HPDE6-E6E7 (cell line): ENCODE measurements around the gene HSP90AB1.

Experiments
- DNase-seq: peaks from one replicate; pipeline ENCODE4 v3.0.0; 2011; ENCODE audit warnings: missing footprints; ENCODE audit errors: extremely low spot score

The HSP90AB1 gene

DNA sequence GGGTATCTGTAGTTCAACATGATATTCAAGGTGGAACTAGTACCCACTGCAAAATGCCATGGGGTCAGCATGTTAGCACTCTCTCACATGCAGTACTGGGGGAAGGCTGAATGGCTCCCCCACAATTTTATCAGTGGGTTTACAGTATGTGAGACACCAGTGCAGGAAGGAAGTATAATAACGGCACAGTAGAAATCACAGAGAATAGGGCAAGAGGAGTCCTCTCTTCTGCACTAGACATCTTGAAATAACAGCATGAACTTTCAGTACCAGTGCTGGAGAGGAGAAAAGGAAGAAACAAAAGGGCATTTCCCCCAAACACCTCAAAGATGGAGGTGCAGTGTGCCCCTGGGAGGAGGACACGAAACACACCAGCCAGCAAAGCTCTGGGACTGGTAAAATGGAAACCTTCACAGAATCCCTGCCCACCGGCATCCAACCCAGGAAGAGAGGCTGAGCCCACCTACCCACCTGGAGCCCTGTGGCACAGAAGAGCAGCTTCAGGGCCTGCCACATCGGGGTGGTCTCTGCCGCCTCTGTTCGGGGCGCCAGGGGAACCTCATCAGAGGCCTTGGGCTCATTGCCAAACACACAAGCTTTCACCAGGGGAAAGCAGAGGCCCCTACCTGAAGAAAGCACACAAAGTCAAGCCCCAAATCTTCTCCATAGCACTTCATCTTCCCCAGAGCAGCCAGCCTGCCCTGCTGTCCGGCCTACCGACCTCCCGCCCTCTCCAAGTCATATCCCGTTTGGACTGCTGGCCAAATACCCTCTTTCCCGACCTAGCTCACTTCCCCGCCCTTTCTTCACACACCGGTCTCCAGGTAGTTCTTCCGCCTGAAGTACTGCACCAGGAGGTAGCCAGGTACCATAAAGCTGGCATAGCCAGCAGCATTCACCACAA lies 9.2 kb downstream of the HSP90AB1 start:
- no peak for DNase-seq

DNA sequence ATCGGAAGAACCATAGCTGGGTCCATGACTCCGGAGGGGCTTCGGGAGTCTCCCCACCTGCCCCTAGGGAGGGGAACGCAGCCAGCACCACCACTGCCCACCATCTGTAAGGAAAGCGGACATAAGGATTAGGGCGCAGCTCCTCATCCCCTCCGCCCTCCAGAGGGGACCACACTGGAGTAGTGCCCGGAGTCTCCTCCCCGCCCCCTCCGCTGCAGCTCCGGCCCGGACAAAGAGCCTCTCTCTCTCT lies 9.8 kb downstream of the HSP90AB1 start:
- DNase-seq = no peak

- DNase-seq = no peak
Measured at GRCh38 chr6:44257025-44257752, 10.3 kb downstream of the HSP90AB1 start, which contains the start of gene SLC35B2. Gene SLC35B2 (minus strand): TSS chr6:44257528. CDS start chr6:44257410, 118 bp downstream.

DNA sequence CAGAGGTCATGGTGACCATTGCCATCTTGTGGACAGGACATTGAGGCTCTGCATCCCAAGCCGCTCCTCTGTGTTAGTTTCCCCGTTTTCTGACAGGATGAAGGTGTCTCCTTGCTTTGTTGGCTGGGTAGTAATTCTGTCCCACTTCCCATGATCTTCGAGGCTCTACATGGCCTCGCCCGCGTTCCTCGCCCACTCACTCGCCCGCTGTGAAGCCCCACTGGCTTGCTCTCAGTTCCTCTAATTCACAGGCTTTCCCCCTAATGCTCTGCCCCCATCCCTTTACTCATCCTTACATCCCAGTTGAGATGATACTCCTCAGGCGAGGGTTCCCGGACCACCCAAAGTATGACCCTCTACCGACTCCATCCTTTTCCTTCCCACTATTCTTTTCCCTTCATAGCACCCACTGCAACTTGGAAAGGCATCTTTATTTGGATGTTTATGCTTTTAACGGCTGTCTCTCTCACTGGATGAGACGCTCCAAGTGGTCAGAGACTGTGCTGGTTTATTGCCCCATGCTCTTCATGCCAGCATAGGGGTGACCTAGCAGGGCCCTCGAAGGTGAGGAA lies 10.9 kb downstream of the HSP90AB1 start:
- no peak for DNase-seq

- DNase-seq = no peak
Measured at GRCh38 chr6:44258325-44258863, 11.5 kb downstream of the HSP90AB1 start.

DNA sequence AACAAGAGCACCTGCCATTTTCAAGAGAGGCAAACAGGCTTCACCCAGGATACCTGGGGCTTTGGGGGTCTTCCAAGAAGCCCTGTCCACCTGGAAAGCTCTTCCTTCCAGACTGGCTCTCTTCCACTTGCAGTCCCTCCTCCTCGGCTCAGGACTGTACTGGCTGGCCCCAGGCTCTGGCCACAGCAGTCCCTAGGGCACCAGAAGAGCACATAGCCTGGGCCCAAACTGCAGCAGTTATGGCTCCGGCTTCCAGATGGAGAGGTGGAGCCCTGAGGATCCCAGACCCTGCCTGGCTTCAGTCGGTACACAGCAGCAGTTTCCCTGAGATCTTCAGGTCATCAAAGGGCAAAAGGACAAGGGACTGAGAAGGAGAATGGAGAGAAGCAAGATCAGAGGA lies 12.0 kb downstream of the HSP90AB1 start:
- DNase-seq = no peak

DNA sequence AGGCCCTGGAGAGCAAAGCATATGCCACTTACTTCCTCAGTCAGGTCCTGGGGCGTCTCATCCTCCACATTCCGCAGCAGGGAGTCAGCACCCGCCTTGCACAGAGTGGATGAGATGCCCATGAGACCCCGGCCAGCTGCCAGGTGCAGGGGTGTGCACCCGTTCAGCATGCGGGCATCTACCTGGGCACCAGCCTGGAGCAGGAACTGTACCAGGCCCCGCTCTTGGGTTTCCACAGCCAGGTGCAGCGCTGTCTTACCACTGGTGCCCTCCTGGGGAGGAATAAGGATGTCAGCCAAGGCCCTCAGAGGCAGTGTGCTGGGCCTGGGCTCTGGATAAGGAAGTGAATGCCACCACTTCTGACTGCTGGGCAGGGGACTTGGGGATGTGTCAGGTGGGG lies 13.1 kb downstream of the HSP90AB1 start:
- no peak for DNase-seq

DNA sequence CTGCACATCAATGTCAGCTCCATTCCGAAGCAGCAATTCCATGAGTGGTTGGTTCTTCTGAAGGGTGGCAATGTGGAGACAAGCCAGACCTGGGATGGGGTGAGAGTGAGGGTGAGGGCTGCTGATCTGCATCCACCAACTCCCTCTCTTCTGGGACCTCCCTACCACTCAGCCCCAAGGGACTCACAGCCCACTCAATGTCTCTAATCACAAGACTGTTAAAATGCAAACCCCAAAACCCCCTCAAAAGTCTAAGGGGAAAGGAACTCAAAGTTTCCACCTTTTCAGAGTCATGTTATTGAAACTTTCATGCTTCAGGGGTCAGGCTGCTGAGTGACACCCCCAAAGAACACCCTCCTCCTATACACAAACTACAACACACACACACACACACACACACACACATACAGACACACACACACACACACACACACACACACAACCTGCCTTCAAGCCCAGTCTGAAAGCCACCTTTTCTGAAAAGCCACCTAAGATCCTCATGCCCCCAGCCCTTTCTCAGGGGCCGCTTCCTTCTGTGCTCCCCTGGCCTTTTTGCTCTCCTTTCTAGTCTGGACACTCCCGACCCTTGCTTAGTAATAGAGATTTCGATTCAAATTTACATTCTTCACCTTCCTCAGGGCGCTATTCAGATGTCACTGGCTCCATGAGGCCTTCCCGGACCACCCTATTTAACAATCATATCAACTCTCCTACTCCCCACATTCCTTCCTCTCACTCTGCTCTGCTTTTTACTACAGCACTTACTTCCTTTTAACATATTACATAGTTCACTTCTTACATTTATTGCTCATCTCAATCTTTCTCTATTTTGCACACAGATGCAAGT lies 13.8 kb downstream of the HSP90AB1 start:
- no peak for DNase-seq

DNA sequence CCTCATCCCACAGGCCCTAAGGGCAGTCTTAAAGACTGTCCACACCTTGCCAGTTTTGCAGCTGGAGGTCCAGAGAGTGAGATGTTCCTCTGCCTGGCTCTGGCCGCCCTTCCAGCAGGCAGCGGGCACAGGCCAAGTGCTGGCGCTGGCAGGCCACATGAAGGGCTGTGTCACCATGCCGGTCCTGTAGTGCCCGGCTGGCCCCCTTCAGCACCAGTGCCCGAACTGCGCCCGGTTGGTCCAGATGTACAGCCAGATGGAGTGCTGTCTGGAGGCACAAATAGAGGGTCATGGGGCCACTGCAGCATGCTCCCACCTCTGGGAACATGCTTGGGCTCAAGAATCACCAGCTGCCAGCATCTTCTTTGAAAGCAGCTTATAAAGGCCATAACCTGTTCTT lies 14.7 kb downstream of the HSP90AB1 start:
- no peak for DNase-seq

DNA sequence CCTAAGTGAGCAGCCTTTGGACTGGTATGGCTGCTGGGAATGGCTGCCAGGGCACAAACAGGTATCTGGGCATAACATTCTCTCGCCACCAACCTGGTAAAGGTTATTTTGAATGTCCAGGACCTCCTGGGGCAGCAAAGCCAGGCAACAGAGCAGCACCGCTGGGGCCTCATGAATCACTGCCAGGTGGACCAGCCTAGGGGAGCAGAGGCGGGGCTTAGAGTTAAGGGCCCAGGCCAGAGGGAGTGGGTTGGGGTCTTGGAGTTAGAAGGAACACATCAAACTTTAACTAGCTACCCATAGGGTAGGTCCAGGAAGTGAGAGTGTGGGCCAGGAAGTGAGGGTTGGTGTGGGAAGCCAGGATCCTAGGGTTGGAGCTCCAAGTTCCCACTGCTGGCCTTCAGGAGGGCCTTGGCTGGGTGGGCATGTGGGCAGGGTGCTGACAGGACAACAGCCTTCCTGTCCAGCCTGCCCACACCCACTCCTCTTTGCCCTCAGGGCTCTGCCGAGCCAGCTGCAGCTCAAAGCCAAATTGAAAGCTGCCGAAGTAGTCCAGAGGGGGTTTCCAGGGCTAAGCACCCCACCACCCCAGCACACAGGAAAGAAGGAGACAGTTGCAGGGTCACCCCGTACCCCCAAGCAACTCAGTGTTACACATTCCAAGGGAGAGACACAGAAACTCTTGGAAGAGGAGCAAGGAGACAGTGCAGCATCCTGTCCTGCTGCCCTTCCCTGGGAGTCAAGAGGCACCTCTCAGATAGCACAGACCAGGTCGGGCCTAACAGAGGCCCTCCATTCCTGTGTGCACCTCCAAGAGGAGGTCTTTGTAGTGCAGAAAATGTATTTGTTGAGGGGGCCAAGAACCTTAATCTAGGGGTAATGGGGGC lies 15.8 kb downstream of the HSP90AB1 start:
- DNase-seq = no peak

GRCh38 chr6:44263354-44264100 lies 16.6 kb downstream of the HSP90AB1 start:
- no peak for DNase-seq

DNA sequence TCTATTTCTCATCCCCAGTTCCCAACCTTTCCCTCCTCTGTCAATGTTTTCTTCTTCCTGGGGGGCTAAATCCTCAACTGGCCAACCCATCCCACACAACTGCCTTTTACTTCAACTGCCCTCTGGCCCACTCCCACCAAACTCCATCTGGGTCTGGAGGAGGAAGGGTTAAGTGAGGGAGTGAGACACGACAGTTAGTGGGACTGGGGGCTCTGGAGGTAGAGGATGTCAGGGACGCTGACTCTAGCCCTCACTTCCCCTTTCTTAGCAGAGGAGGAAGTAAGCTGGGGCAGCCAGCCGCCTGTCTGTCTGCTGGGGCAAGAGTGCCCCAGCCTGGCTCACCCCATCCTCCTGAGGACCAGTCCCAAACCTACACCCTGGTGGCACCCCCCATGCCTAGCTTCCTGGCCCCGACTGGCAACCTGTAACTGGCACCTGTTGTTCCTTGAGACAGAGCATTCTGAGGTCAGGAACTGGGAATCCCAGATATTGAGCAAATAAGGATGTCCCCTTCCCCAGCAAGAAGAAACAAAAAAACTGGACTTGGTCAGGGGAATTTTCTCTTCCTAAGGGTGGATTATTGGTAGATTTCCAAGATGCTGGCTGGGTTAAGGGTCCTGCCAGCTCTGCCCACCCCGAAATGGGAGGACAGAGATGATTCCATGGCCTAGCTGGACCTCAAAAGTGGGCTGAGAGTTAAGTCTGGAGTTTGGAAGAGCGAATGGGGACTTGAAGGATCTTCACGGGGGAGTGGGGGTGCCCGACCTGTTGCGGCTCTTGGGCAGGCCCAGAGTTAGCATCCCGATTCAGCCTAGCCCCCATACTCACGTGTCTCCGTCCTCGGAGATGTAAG lies 17.5 kb downstream of the HSP90AB1 start:
- no peak for DNase-seq

GRCh38 chr6:44265007-44265721 lies 18.3 kb downstream of the HSP90AB1 start, which contains the start of gene NFKBIE:
Gene NFKBIE (minus strand): TSS chr6:44265551. CDS start chr6:44265346, 205 bp downstream.
- peak; percentile 93 for DNase-seq

DNA sequence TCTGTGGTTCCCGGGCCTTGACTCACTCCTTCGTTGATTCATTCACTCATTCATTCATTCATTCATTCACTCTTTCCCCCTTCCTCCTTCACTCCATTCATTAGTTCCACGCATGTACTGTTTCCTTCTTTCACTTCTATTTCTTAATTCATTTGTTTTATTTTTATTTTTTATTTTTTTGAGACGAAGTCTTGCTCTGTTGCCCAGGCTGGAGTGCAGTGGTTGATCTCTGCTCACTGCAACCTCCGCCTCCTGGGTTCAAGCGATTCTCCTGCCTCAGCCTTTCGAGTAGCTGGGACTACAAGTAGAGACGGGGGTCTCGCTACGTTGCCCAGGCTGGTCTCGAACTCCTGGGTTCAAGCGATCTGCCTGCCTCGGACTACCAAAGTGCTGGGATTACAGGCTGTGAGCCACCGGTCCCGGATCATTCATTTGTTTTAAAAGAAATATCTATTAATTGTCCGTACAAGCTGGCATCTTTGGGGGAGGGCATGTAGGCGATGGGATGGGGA lies 18.9 kb downstream of the HSP90AB1 start:
- no peak for DNase-seq

GRCh38 chr6:44266347-44266746 lies 19.4 kb downstream of the HSP90AB1 start:
- DNase-seq = no peak

GRCh38 chr6:44267252-44267651 lies 20.4 kb downstream of the HSP90AB1 start:
- no peak for DNase-seq

- DNase-seq = peak; percentile 60
Measured at GRCh38 chr6:44268095-44268628, 21.3 kb downstream of the HSP90AB1 start.
